ENCODE data around the gene ZNF839.

DNA sequence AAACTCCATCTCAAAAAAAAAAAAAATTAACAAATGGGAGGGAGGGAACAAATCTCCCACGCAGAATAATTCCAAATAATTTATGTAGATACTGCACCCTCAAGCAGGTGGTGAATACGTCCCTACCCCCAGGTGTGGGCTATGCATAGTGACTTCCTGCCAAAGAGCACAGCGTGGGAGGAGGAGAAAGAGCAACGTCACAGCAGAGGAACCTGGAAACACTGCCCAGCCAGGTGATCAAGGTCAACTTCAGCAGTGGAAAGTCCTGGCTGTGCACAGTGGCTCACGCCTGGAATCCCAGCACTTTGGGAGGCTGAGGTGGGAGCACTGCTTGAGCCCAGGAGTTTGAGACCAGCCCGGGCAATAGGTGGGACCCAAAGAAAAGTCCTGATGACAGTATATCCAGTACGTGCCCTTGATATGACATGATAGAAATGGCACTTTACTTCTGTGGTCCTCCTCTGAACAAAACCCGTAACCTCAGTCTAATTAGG is 33.6 kb downstream of the ZNF839 start:
- TF ChIP-seq TARDBP (IDR thresholded peaks at IDR 0.05) (no peak), FOXA1 (IDR thresholded peaks at IDR 0.05) (no peak), SUZ12 (IDR thresholded peaks at IDR 0.05) (no peak), ZNF384 (IDR thresholded peaks at IDR 0.05) (no peak), NFRKB (IDR thresholded peaks at IDR 0.05) (no peak), SP1 (IDR thresholded peaks at IDR 0.05) (no peak), CTBP1 (IDR thresholded peaks at IDR 0.05; ENCODE audit: borderline replicate concordance) (no peak), FOXM1 (IDR thresholded peaks at IDR 0.05; ENCODE audit: borderline replicate concordance) (no peak), ELF4 (IDR thresholded peaks at IDR 0.05) (no peak), ARNT (IDR thresholded peaks at IDR 0.05) (no peak)
- TF ChIP-seq, protein P1, sequence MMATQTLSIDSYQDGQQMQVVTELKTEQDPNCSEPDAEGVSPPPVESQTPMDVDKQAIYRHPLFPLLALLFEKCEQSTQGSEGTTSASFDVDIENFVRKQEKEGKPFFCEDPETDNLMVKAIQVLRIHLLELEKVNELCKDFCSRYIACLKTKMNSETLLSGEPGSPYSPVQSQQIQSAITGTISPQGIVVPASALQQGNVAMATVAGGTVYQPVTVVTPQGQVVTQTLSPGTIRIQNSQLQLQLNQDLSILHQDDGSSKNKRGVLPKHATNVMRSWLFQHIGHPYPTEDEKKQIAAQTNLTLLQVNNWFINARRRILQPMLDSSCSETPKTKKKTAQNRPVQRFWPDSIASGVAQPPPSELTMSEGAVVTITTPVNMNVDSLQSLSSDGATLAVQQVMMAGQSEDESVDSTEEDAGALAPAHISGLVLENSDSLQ (IDR thresholded peaks at IDR 0.05), result no peak

All from HEK293T (cell line).